WERI-Rb-1 (cell line): ENCODE measurements around the gene LOC128125822.

Experiments
- DNase-seq: peaks from one replicate; pipeline ENCODE4 v3.0.0-alpha.2; 2020
- H3K27ac ChIP-seq: fragments of 250-450 bp; sonication (Bioruptor Pico); 2 replicates; pipeline ENCODE4 v1.5.1; 2020; ENCODE audit warnings: mild to moderate bottlenecking, moderate library complexity
- H3K27me3 ChIP-seq: fragments of 250-450 bp; sonication (Bioruptor Pico); 2 replicates; pipeline ENCODE4 v1.5.1; 2021; ENCODE audit warnings: mild to moderate bottlenecking, low read depth, moderate library complexity; ENCODE audit not compliant: insufficient read depth, severe bottlenecking
- H3K36me3 ChIP-seq: fragments of 250-450 bp; sonication (Bioruptor Pico); 2 replicates; pipeline ENCODE4 v1.5.1; 2020; ENCODE audit warnings: mild to moderate bottlenecking, moderate library complexity
- H3K4me3 ChIP-seq: 2 replicates; pipeline ENCODE4 v1.5.1; 2011; ENCODE audit warnings: low read depth, mild to moderate bottlenecking, control low read depth, low read length
- H3K9me3 ChIP-seq: fragments of 250-450 bp; sonication (Bioruptor Pico); 2 replicates; pipeline ENCODE4 v1.5.1; 2021; ENCODE audit warnings: mild to moderate bottlenecking, moderate library complexity; ENCODE audit not compliant: severe bottlenecking
- CTCF ChIP-seq: IDR thresholded peaks from 2 replicates; pipeline ENCODE4 v1.5.1; 2011; ENCODE audit warnings: low read depth, mild to moderate bottlenecking, control low read depth, inconsistent platforms, low read length

LOC128125822 gene

DNA sequence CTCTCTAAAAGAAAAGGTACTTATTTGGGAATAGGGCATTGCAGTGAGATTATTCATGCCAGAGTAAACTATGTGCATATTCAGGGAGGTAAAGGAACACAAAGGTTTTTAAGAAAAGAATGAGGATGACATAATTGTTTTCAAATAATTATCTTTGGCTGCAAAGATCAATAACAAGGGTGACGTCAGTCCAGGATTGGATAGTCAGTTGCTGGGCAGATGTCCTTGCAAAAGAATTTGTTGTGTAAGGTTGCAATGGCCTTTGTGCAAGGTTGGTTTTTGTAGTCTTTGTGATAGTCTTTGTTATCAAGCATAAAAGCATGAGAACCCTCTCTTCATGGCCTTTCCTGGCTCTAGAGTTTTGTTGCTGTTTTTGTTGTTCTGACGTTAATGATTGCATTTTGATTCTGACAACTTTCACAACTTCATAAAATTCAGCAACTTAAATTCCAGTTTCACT lies 17.7 kb downstream of the LOC128125822 start:
- no peak for TF ChIP-seq CTCF
- Histone ChIP-seq H3K36me3 (no peaks in the 10 kb centered on the region), H3K27me3 (no peaks in the 10 kb centered on the region), H3K27ac (no peak overlapping the region), H3K4me3 (no peak overlapping the region), H3K9me3 (no peaks in the 10 kb centered on the region)
- no peak for DNase-seq

- no peak overlapping the region for H3K27ac ChIP-seq
- TF ChIP-seq CTCF: no peak
- no peaks in the 10 kb centered on the region for H3K9me3 ChIP-seq
- no peaks in the 10 kb centered on the region for H3K36me3 ChIP-seq
- no peak for DNase-seq
- no peaks in the 10 kb centered on the region for H3K27me3 ChIP-seq
- no peak overlapping the region for H3K4me3 ChIP-seq
Observed at GRCh38 chr6:63592886-63593285, 20.6 kb downstream of the LOC128125822 start.

GRCh38 chr6:63597141-63598048 lies 25.1 kb downstream of the LOC128125822 start:
- H3K4me3 ChIP-seq: peak overlapping the region; percentile 59
- no peaks in the 10 kb centered on the region for H3K27me3 ChIP-seq
- TF ChIP-seq CTCF: no peak

DNA sequence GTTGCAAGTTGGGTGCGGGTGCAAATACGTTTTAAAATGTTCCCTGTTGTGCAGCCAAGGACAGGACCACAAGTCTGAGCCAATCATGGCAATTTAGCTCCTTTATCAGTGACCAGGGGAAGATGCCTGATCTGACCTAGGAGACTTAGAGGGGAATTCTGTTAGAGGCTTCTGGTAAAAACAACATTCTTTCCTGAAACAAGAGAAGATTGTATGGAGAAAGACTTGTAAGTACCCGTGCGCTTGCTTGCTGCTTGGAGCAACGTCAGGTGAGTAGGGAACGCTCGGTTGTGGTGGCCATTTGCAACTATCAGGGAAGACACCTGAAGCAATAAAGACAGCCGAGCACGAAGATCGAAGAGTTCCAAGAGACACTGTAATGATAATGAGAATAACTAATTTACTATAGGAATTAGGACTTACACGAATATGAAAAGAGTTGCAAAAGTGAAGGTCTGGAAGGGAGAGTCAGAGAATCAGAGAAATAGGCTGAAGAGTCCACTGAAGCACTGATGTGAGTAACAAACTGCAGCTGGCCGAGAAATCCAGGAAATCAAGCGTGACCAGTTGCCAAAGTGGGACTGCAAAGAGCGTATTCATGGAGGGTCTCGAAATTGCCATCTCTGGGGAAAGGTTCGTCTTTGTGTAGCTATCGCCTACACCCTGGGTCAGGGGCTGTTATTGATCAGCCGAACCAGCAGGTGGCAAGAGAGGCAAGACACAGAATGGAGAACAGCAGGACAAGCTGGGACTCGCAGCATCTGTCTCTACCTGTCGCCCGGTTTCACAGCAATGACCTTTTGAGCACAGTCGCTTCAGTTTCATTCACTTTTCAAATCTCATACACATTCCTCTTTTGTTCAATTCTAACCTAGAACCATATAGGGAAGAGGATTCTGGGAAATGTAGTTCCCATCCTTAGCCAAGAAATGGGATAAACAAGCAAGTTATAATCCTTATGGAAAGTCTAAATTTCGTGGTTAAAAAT lies 26.1 kb downstream of the LOC128125822 start:
- Histone ChIP-seq H3K4me3 (peak overlapping the region; percentile 59), H3K27ac (peak overlapping the region; percentile 28; the same call in 1 of the 2 replicates), H3K27me3 (no peaks in the 10 kb centered on the region), H3K9me3 (no peaks in the 10 kb centered on the region), H3K36me3 (no peaks in the 10 kb centered on the region)
- TF ChIP-seq CTCF: peak; percentile 88
- DNase-seq: peak; percentile 83

More at GRCh38 chr6:63597141-63598048, 25.1 kb downstream of the LOC128125822 start:
- H3K9me3 ChIP-seq: no peaks in the 10 kb centered on the region
- H3K27ac ChIP-seq: no peak overlapping the region
- H3K36me3 ChIP-seq: no peaks in the 10 kb centered on the region
- DNase-seq: no peak

DNA sequence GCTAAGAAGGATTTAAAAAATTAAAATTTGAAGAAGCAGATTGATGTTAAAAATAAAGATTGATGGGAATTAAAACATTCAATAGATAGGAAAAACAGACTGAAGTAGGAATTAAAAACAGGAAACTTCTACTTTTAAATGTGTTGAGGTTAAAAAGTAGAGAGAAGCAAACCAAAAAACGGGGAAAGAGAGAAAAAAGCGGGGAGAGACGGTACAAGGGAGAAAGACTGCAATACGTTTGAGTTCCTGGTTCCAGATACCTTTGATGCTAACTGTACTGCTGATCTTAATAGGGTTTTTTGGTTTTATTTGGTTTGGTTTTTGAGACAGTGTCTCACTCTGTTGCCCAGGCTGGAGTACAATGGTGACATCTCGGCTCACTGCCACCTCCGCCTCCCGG lies 27.0 kb downstream of the LOC128125822 start:
- no peak for DNase-seq
- Histone ChIP-seq H3K27me3 (no peaks in the 10 kb centered on the region), H3K9me3 (no peaks in the 10 kb centered on the region), H3K4me3 (no peak overlapping the region), H3K27ac (no peak overlapping the region), H3K36me3 (no peaks in the 10 kb centered on the region)
- no peak for TF ChIP-seq CTCF
